ENCODE measurements around the gene RPL12.

- TF ChIP-seq CTCF (conservative IDR thresholded peaks at IDR 0.05; ENCODE audit: low read depth, low read length) (no peak), EZH2 (IDR thresholded peaks at IDR 0.05; ENCODE audit: borderline replicate concordance, low read depth, low read length, poor library complexity, severe bottlenecking) (no peak)
Observed at GRCh38 chr9:127449332-127449966, 1.8 kb downstream of the RPL12 start.

Measured in A673 (cell line).